Psoas muscle (tissue), 8 donors: ENCODE measurements around the gene SFT2D3. TPM values are rescaled to one million over a fixed set of nuclear protein-coding genes. Genes with fewer than 3 reads are reported as not detected.

Source experiments
- ATAC-seq, 4 donors: fragments of 200-7000 bp; cut with Tn5 transposase; one replicate each; pipeline ENCODE4 v1.9.1; 2020; ENCODE audit warnings: moderate library complexity in 3 of 4, mild to moderate bottlenecking in 2 of 4
- DNase-seq, 2 donors: peaks; one replicate each; pipeline ENCODE4 v3.0.0-alpha.2; 2020
- H3K27ac ChIP-seq: fragments of 200-600 bp; one replicate; pipeline ENCODE4 v1.8.0; 2022
- H3K27me3 ChIP-seq, 3 donors: fragments of 200-600 bp in 1 of 3; one replicate each; pipeline versions ENCODE4 v1.6.1 to v1.8.0; 2013 to 2022; ENCODE audit warnings: low read length in 2 of 3, mild to moderate bottlenecking in 2 of 3, moderate library complexity in 1 of 3; ENCODE audit not compliant: insufficient read depth in 3 of 3
- H3K36me3 ChIP-seq, 2 donors: fragments of 200-600 bp in 1 of 2; one replicate each; pipeline versions ENCODE4 v1.6.1 to v1.8.0; 2013 to 2022; ENCODE audit warnings: low read depth in 1 of 2, mild to moderate bottlenecking in 1 of 2, moderate library complexity in 1 of 2; ENCODE audit not compliant: insufficient read depth in 1 of 2
- H3K4me1 ChIP-seq: fragments of 200-600 bp; one replicate; pipeline ENCODE4 v1.8.0; 2022
- H3K4me3 ChIP-seq: fragments of 200-600 bp; one replicate; pipeline ENCODE4 v1.8.0; 2022; ENCODE audit warnings: mild to moderate bottlenecking
- H3K9me3 ChIP-seq: fragments of 200-600 bp; one replicate; pipeline ENCODE4 v1.8.0; 2022
- WGBS, 3 donors: extraction: QIAGEN DNeasy Blood & Tissue Kit; methylation state at CpG; one replicate each; pipeline versions ENCODE4 v1.1.6 to v1.1.7; 2013; 5-methylcytosine and 5-hydroxymethylcytosine counted together
- intact Hi-C, 2 donors: fragments of 100-400 bp; cut with DNase I; formaldehyde crosslinking; loops; one replicate each; pipeline versions ENCODE4 v1.11.0 to v1.14.2; 2022
- polyA plus RNA-seq, 3 donors: library from polyadenylated mRNA; stranded (reverse); fragments of 200-250 nt; gene quantifications; one replicate each; pipeline ENCODE4 v1.2.3, GENCODE V29; 2013
- total RNA-seq, 4 donors: library from RNA; stranded (reverse); fragmentation: NEBNext Ultra II Directional in 2 of 4; extraction: Animal tissue kit (Norgen Biotek cat#: 25700) in 2 of 4; gene quantifications; one replicate each; pipeline versions ENCODE4 v1.2.1 to v1.2.4, GENCODE V29; 2021 to 2023
- TF ChIP-seq, protein P1 (sequence below): fragments of 200-600 bp; IDR thresholded peaks from one replicate; pipeline ENCODE4 v1.8.0; 2022; ENCODE audit warnings: antibody characterized with exemption
- donor health status: healthy with polysubstance abuse.
- donor health status: DM: no; HTN: no; CAD: no; lungs with moderate emphysema.
- donor health status: Bipolar disorder and iron deficiency.
- donor health status: healthy.
- donor health status: DM: yes; HTN: yes; CAD: no.
- donor health status: DM: no; HTN: no; CAD: no.
- donor health status: DM: no; HTN: no; CAD: no.
- donor health status: DM: yes; HTN: yes; CAD: no.

The SFT2D3 gene
- total and polyA plus RNA-seq, 7 donors: 1.5 to 4.1 (median 2.2) TPM

- TF ChIP-seq, protein P1, sequence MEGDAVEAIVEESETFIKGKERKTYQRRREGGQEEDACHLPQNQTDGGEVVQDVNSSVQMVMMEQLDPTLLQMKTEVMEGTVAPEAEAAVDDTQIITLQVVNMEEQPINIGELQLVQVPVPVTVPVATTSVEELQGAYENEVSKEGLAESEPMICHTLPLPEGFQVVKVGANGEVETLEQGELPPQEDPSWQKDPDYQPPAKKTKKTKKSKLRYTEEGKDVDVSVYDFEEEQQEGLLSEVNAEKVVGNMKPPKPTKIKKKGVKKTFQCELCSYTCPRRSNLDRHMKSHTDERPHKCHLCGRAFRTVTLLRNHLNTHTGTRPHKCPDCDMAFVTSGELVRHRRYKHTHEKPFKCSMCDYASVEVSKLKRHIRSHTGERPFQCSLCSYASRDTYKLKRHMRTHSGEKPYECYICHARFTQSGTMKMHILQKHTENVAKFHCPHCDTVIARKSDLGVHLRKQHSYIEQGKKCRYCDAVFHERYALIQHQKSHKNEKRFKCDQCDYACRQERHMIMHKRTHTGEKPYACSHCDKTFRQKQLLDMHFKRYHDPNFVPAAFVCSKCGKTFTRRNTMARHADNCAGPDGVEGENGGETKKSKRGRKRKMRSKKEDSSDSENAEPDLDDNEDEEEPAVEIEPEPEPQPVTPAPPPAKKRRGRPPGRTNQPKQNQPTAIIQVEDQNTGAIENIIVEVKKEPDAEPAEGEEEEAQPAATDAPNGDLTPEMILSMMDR: peak; percentile 8
- DNase-seq: peak in 1 of 2 donors; percentile 66
- Histone ChIP-seq H3K4me3 (peak within 1 kb of the TSS; percentile 76), H3K27me3 (peaks cover 0 to 12% (median 7%) of the 10 kb centered on the region in 3 donors), H3K27ac (peak within 1 kb of the TSS; percentile 61), H3K9me3 (no peaks in the 10 kb centered on the region), H3K4me1 (peaks cover 3% of the 10 kb centered on the region), H3K36me3 (no peaks in the 10 kb centered on the region)
- WGBS, 3 donors: 2% methylated on average over 50 to 56 of the region's 56 CpGs
- ATAC-seq: peak; percentile 29 to 60 (median 40)
- intact Hi-C loops: no loop called here
Measured at GRCh38 chr2:127675331-127676261, 25.7 kb upstream of the SFT2D3 start, which contains the start of gene LIMS2. LIMS2 (minus strand) TSS chr2:127675530; CDS start chr2:127675024, 506 bp downstream.

DNA sequence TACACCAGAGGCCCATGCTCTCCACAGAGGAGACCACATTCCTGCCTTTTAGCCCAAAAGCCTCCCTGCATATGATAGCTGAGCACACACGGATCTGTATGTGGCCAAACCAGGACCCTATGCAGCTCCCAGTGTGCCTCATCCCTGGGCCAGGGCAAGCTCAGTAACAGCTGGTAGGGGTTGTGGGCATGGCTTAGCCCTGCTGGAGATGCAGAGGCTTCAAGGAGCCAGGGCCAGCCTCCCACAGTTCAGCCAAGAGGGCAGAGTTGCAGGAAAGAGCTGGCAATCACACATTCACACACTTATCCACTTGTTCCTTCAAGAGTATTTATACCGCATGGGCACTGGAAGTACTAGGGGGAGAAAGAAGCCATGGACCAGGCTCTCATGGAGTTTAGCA lies 24.4 kb upstream of the SFT2D3 start:
- TF ChIP-seq, protein P1: no peak
- peak in 1 of 2 donors; percentile 38 for DNase-seq
- H3K27me3 ChIP-seq: peaks cover 0 to 12% (median 7%) of the 10 kb centered on the region in 3 donors
- no peaks in the 10 kb centered on the region for H3K36me3 ChIP-seq
- H3K4me3 ChIP-seq: no peak overlapping the region
- no peak for ATAC-seq
- intact Hi-C loops: no loop called here
- H3K27ac ChIP-seq: no peak overlapping the region
- no peaks in the 10 kb centered on the region for H3K9me3 ChIP-seq
- H3K4me1 ChIP-seq: peaks cover 9% of the 10 kb centered on the region
- WGBS, 3 donors: 49 to 71% (median 68%) methylated on average over 2 of the region's 2 CpGs

GRCh38 chr2:127678531-127678930 lies 22.8 kb upstream of the SFT2D3 start:
- TF ChIP-seq, protein P1: no peak
- Histone ChIP-seq H3K4me1 (peaks cover 9% of the 10 kb centered on the region), H3K27me3 (peaks cover 0 to 12% (median 7%) of the 10 kb centered on the region in 3 donors), H3K9me3 (no peaks in the 10 kb centered on the region), H3K36me3 (no peaks in the 10 kb centered on the region), H3K27ac (no peak overlapping the region), H3K4me3 (no peak overlapping the region)
- WGBS, 3 donors: 82 to 86% (median 86%) methylated on average over 10 of the region's 10 CpGs
- DNase-seq (no peak), ATAC-seq (no peak)
- intact Hi-C loops: no loop called here

- Histone ChIP-seq H3K4me3 (no peak overlapping the region), H3K27ac (no peak overlapping the region), H3K4me1 (peaks cover 9% of the 10 kb centered on the region), H3K36me3 (no peaks in the 10 kb centered on the region), H3K9me3 (no peaks in the 10 kb centered on the region), H3K27me3 (peaks cover 0 to 12% (median 7%) of the 10 kb centered on the region in 3 donors)
- intact Hi-C loops: no loop called here
- no peak for DNase-seq
- TF ChIP-seq, protein P1: no peak
- ATAC-seq: no peak
- WGBS, 3 donors: 77 to 87% (median 86%) methylated on average over 6 of the region's 6 CpGs
Measured at GRCh38 chr2:127678991-127679390, 22.3 kb upstream of the SFT2D3 start.
